ENCODE data around the gene GOLGA6C.

- TF ChIP-seq CTCF (IDR thresholded peaks at IDR 0.05 in 8 of 11, conservative IDR thresholded peaks at IDR 0.05 in 3 of 11) (no peak), POLR2A (IDR thresholded peaks at IDR 0.05) (no peak)
Observed at GRCh38 chr15:75225951-75226732, 32.0 kb upstream of the GOLGA6C start.

Data from spleen (tissue), 7 donors.